IMR-90 (cell line): ENCODE results near the gene SIGLEC9. TPM values are rescaled to one million over a fixed set of nuclear protein-coding genes. Genes with fewer than 3 reads are reported as not detected.
"Not testable (repeated sequence)": the region's sequence is repeated elsewhere in the genome, so short reads cannot be mapped to it uniquely, and the experiment has no call there.

ENCODE experiments used
- ATAC-seq: fragments of 200-7000 bp; cut with Tn5 transposase; 2 replicates; pipeline ENCODE4 v1.9.1; 2020; ENCODE audit warnings: low read depth, mild to moderate bottlenecking, moderate library complexity
- BruUV-seq: library from RNA; stranded (reverse); fragments of 400-500 nt; replicated peaks from 2 replicates; lab custom pipeline; 2021; lab: Mats Ljungman, UMichigan
- CTCF ChIA-PET: fragments of 300-600 bp; formaldehyde crosslinking; extraction: SDS; loops from one replicate; lab custom pipeline; 2021; ENCODE audit warnings: antibody characterized with exemption; lab: Yijun Ruan, JAX
- POLR2A ChIA-PET: fragments of 300-600 bp; sonication (Branson Sonifier 250); formaldehyde crosslinking; loops from one replicate; lab custom pipeline; 2022; ENCODE audit warnings: antibody characterized with exemption; ENCODE audit not compliant: unreplicated experiment; lab: Charles Lee
- DNase-seq: peaks from one replicate; pipeline ENCODE4 v3.0.0; 2013
- H2AFZ ChIP-seq: replicated peaks from 2 replicates; pipeline ENCODE3; 2013; ENCODE audit warnings: low read length, mild to moderate bottlenecking; ENCODE audit not compliant: poor library complexity
- H2AK5ac ChIP-seq: 2 replicates; pipeline ENCODE4 v1.6.1; 2013; ENCODE audit warnings: low read depth, low read length, inconsistent platforms
- H2AK9ac ChIP-seq: replicated peaks from 2 replicates; pipeline ENCODE3; 2013; ENCODE audit warnings: mild to moderate bottlenecking, low read depth, low read length, moderate library complexity; ENCODE audit not compliant: poor library complexity
- H2BK120ac ChIP-seq: 2 replicates; pipeline ENCODE4 v1.6.1; 2013; ENCODE audit warnings: low read depth, low read length, inconsistent platforms
- H2BK15ac ChIP-seq: 3 replicates; pipeline ENCODE4 v1.6.1; 2013; ENCODE audit warnings: low read depth, low read length, inconsistent platforms
- H2BK20ac ChIP-seq: 2 replicates; pipeline ENCODE4 v1.6.1; 2013; ENCODE audit warnings: low read depth, mild to moderate bottlenecking, inconsistent platforms, low read length, moderate library complexity
- H2BK5ac ChIP-seq: 2 replicates; pipeline ENCODE4 v1.6.1; 2013; ENCODE audit warnings: mild to moderate bottlenecking, low read depth, low read length, inconsistent platforms; ENCODE audit not compliant: poor library complexity, severe bottlenecking
- H3K14ac ChIP-seq: replicated peaks from 2 replicates; pipeline ENCODE4 v1.6.1; 2013; ENCODE audit warnings: low read depth, low read length, inconsistent platforms
- H3K18ac ChIP-seq: 2 replicates; pipeline ENCODE4 v1.6.1; 2013; ENCODE audit warnings: low read depth, low read length, control low read depth
- H3K23ac ChIP-seq: 2 replicates; pipeline ENCODE4 v1.6.1; 2013; ENCODE audit warnings: low read depth, low read length, inconsistent platforms
- H3K27ac ChIP-seq: 2 replicates; pipeline ENCODE4 v1.5.1; 2013; ENCODE audit warnings: mild to moderate bottlenecking, control low read depth, low read length; ENCODE audit not compliant: insufficient read depth
- H3K27me3 ChIP-seq: 2 replicates; pipeline ENCODE4 v1.6.1; 2013; ENCODE audit warnings: low read length; ENCODE audit not compliant: control insufficient read depth, insufficient read depth
- H3K36me3 ChIP-seq: 2 replicates; pipeline ENCODE4 v1.6.1; 2013; ENCODE audit warnings: low read length, mixed read lengths; ENCODE audit not compliant: control insufficient read depth, insufficient read depth
- H3K4ac ChIP-seq: 2 replicates; pipeline ENCODE4 v1.6.1; 2013; ENCODE audit warnings: low read depth, low read length, inconsistent platforms
- H3K4me1 ChIP-seq: 2 replicates; pipeline ENCODE4 v1.6.1; 2013; ENCODE audit warnings: low read length, mixed read lengths; ENCODE audit not compliant: control insufficient read depth, insufficient read depth
- H3K4me2 ChIP-seq: 2 replicates; pipeline ENCODE4 v1.6.1; 2013; ENCODE audit warnings: low read depth, mild to moderate bottlenecking, control low read depth, low read length, moderate library complexity
- H3K4me3 ChIP-seq: 2 replicates; pipeline ENCODE4 v1.5.1; 2013; ENCODE audit warnings: low read depth, mild to moderate bottlenecking, control low read depth, low read length, moderate library complexity; ENCODE audit not compliant: insufficient read depth
- H3K56ac ChIP-seq: 2 replicates; pipeline ENCODE4 v1.6.1; 2013; ENCODE audit warnings: low read length, inconsistent platforms; ENCODE audit not compliant: insufficient read depth; ENCODE audit errors: extremely low read depth
- H3K79me1 ChIP-seq, 2 experiments: 2 replicates each; pipeline ENCODE4 v1.6.1; 2013; ENCODE audit warnings: low read length in 2 of 2, inconsistent platforms in 1 of 2, low read depth in 1 of 2
- H3K9ac ChIP-seq: 2 replicates; pipeline ENCODE4 v1.6.1; 2013; ENCODE audit warnings: low read depth, low read length, control low read depth
- H3K9me1 ChIP-seq: 2 replicates; pipeline ENCODE4 v1.6.1; 2013; ENCODE audit warnings: low read length, inconsistent platforms; ENCODE audit not compliant: insufficient read depth
- H3K9me3 ChIP-seq: 2 replicates; pipeline ENCODE4 v1.6.1; 2013; ENCODE audit warnings: low read length; ENCODE audit not compliant: control insufficient read depth, insufficient read depth
- H4K20me1 ChIP-seq: 2 replicates; pipeline ENCODE4 v1.6.1; 2013; ENCODE audit warnings: low read length, inconsistent platforms; ENCODE audit not compliant: insufficient read depth
- H4K5ac ChIP-seq: 2 replicates; pipeline ENCODE4 v1.6.1; 2013; ENCODE audit warnings: mild to moderate bottlenecking, low read depth, low read length, control low read depth
- H4K8ac ChIP-seq, 2 experiments: 2 replicates each; pipeline ENCODE4 v1.6.1; 2013; ENCODE audit warnings: low read depth in 2 of 2, low read length in 2 of 2, control low read depth in 1 of 2, inconsistent platforms in 1 of 2
- H4K91ac ChIP-seq: 2 replicates; pipeline ENCODE4 v1.6.1; 2013; ENCODE audit warnings: low read depth, low read length, inconsistent platforms; ENCODE audit not compliant: insufficient read depth
- CEBPB ChIP-seq: IDR thresholded peaks from 2 replicates; pipeline ENCODE4 v1.6.1; 2012; ENCODE audit warnings: low read depth, low read length, improper control_type of control experiment
- ELK1 ChIP-seq: fragments of 150-350 bp; IDR thresholded peaks from 2 replicates; pipeline ENCODE4 v1.6.1; 2016; ENCODE audit warnings: low read depth, mild to moderate bottlenecking, low read length, moderate library complexity, borderline replicate concordance
- NFE2L2 ChIP-seq: fragments of 150-350 bp; IDR thresholded peaks from 2 replicates; pipeline ENCODE4 v1.6.1; 2016; ENCODE audit warnings: low read depth, mild to moderate bottlenecking, low read length
- RAD21 ChIP-seq: IDR thresholded peaks from 2 replicates; pipeline ENCODE4 v1.6.1; 2012; ENCODE audit warnings: low read length, improper control_type of control experiment
- WGBS, 2 experiments: methylation state at CpG; one replicate each; pipeline versions ENCODE4 v1.1.5 to v1.1.7; 2013; ENCODE audit warnings: missing lambda C conversion rate in 2 of 2; ENCODE audit not compliant: insufficient read length in 1 of 2; ENCODE audit errors: extremely low coverage in 2 of 2; 5-methylcytosine and 5-hydroxymethylcytosine counted together
- dilution Hi-C: fragments of 300-500 bp; cut with HindIII; formaldehyde crosslinking; loops from one replicate; pipeline ENCODE4 v1.14.3; 2018; ENCODE audit warnings: low sequenced_read_pairs; ENCODE audit not compliant: unreplicated experiment
- in situ Hi-C: fragments of 300-500 bp; cut with MboI; formaldehyde crosslinking; loops from 3 replicates; pipeline ENCODE4 v1.14.3; 2019; ENCODE audit warnings: low sequenced_read_pairs, inconsistent platforms, mixed read lengths
- intact Hi-C: fragments of 100-400 bp; cut with micrococcal nuclease; formaldehyde crosslinking; loops from 2 replicates; pipeline ENCODE4 v1.10.0; 2022
- polyA plus RNA-seq, 3 experiments: library from polyadenylated mRNA; depleted of rRNA; stranded (reverse); fragments of >200 nt; gene quantifications; 2 replicates each; pipeline ENCODE4 v1.2.3, GENCODE V29; 2012; ENCODE audit warnings: low replicate concordance in 1 of 3
- total RNA-seq: library from RNA; depleted of rRNA; stranded (reverse); fragments of >200 nt; gene quantifications from 2 replicates; pipeline ENCODE4 v1.2.3, GENCODE V29; 2012

The SIGLEC9 gene
- total and polyA plus RNA-seq, 2 of the 4 experiments (the other 2 are of a cell fraction): 0.03 TPM; not detected in 1

- no peak within 1 kb of the TSS for H2AK5ac ChIP-seq
- in situ Hi-C loops: no loop called here
- no peak for ATAC-seq
- no peaks in the 10 kb centered on the region for H3K4me1 ChIP-seq
- no peak within 1 kb of the TSS for H4K5ac ChIP-seq
- H3K36me3 ChIP-seq: no peaks in the 10 kb centered on the region
- H4K91ac ChIP-seq: no peak within 1 kb of the TSS
- no peak within 1 kb of the TSS for H2BK5ac ChIP-seq
- H2BK20ac ChIP-seq: no peak within 1 kb of the TSS
- no peak within 1 kb of the TSS for H2AK9ac ChIP-seq
- H3K27me3 ChIP-seq: peaks cover 7% of the 10 kb centered on the region
- no peak for DNase-seq
- H3K9ac ChIP-seq: no peak within 1 kb of the TSS
- CTCF ChIA-PET: no interaction called here
- H3K56ac ChIP-seq: no peak within 1 kb of the TSS
- H3K23ac ChIP-seq: no peak within 1 kb of the TSS
- no peak within 1 kb of the TSS for H2AFZ ChIP-seq
- BruUV-seq: no TSS peak
- no peak for TF ChIP-seq RAD21
- no peak for TF ChIP-seq NFE2L2
- TF ChIP-seq CEBPB: no peak
- TF ChIP-seq ELK1: no peak
- no peak within 1 kb of the TSS for H3K14ac ChIP-seq
- no peaks in the 10 kb centered on the region for H3K9me1 ChIP-seq
- no peak within 1 kb of the TSS for H3K4me3 ChIP-seq
- H3K18ac ChIP-seq: no peak within 1 kb of the TSS
- no peak within 1 kb of the TSS for H2BK120ac ChIP-seq
- POLR2A ChIA-PET: no interaction called here
- no peak within 1 kb of the TSS for H2BK15ac ChIP-seq
- no peaks in the 10 kb centered on the region for H3K9me3 ChIP-seq
- no peaks in the 10 kb centered on the region for H4K20me1 ChIP-seq
- intact Hi-C loops: no loop called here
- no peak within 1 kb of the TSS for H3K4ac ChIP-seq
- dilution Hi-C loops: no loop called here
- no peaks in the 10 kb centered on the region for H3K79me1 ChIP-seq
- no peak within 1 kb of the TSS for H3K27ac ChIP-seq
- no peak within 1 kb of the TSS for H3K4me2 ChIP-seq
- WGBS, 2 experiments: no CpG with 5 or more reads among the region's 14 CpGs
- no peak within 1 kb of the TSS for H4K8ac ChIP-seq
These were observed 17.4 kb downstream of the SIGLEC9 start, which contains the start of gene SIGLEC7 for GRCh38 chr19:51142119-51142518. Gene SIGLEC7 (plus strand): TSS chr19:51142301. CDS start chr19:51142370, 69 bp downstream.

- H3K27ac ChIP-seq, H3K79me1 ChIP-seq, H3K56ac ChIP-seq, POLR2A ChIA-PET, H2AK9ac ChIP-seq, H3K4me2 ChIP-seq, H3K27me3 ChIP-seq, H3K9me1 ChIP-seq, DNase-seq, H3K9me3 ChIP-seq, dilution Hi-C loops, H2BK15ac ChIP-seq, H3K4ac ChIP-seq, intact Hi-C loops, CTCF ChIA-PET, H4K91ac ChIP-seq, H2BK5ac ChIP-seq, H3K18ac ChIP-seq, H3K4me3 ChIP-seq, H3K36me3 ChIP-seq, ATAC-seq, H3K23ac ChIP-seq, H2BK20ac ChIP-seq, H2AK5ac ChIP-seq, H3K9ac ChIP-seq, H4K8ac ChIP-seq, H3K14ac ChIP-seq, H2AFZ ChIP-seq, in situ Hi-C loops, H4K5ac ChIP-seq, H4K20me1 ChIP-seq, H3K4me1 ChIP-seq, H2BK120ac ChIP-seq, BruUV-seq: not testable (repeated sequence)
- WGBS, 2 experiments: no CpG with 5 or more reads among the region's 15 CpGs
These were observed 18.2 kb downstream of the SIGLEC9 start for GRCh38 chr19:51142809-51143475.
